ENCODE data around the gene RFC3.

The RFC3 gene

GRCh38 chr13:33863188-33863789, 45.3 kb downstream of the RFC3 start:
- no peak for DNase-seq (ENCODE audit: extremely low read depth, insufficient read length)
- H3K27me3 ChIP-seq (replicated peaks; ENCODE audit: control insufficient read depth, insufficient read depth, low read length), result no peaks in the 10 kb centered on the region
- TF ChIP-seq CTCF (IDR thresholded peaks at IDR 0.05; ENCODE audit: insufficient read depth, low read length, poor library complexity, severe bottlenecking), result no peak

DNA sequence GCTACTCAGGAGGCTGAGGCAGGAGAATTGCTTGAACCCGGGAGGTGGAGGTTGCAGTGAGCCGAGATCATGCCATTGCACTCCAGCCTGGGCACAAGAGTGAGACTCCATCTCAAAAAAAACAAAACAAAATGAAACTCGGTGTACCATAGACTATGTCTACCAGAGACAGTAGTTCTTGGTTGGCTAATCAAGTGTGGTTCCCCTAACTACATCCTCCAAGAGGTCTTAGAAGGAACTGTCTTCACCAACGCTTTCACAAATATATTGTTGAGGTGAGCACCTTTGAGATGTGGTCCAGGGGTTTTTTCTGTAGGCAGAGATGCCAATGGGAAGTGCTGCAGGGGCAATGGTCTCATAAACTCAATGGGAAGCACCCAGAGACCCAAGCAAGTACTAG, 48.0 kb downstream of the RFC3 start:
- no peak overlapping the region for H3K4me3 ChIP-seq (replicated peaks; ENCODE audit: low read depth, low read length)
- peak; percentile 18 for DNase-seq (ENCODE audit: extremely low read depth, insufficient read length)
- no peak for TF ChIP-seq CTCF (IDR thresholded peaks at IDR 0.05; ENCODE audit: insufficient read depth, low read length, poor library complexity, severe bottlenecking)
- H3K27me3 ChIP-seq (replicated peaks; ENCODE audit: control insufficient read depth, insufficient read depth, low read length), result no peaks in the 10 kb centered on the region
- no peaks in the 10 kb centered on the region for H3K36me3 ChIP-seq (ENCODE audit: control insufficient read depth, insufficient read depth, low read length)

More at GRCh38 chr13:33863188-33863789, 45.3 kb downstream of the RFC3 start:
- no peaks in the 10 kb centered on the region for H3K36me3 ChIP-seq (ENCODE audit: control insufficient read depth, insufficient read depth, low read length)
- no peak overlapping the region for H3K4me3 ChIP-seq (replicated peaks; ENCODE audit: low read depth, low read length)

DNA sequence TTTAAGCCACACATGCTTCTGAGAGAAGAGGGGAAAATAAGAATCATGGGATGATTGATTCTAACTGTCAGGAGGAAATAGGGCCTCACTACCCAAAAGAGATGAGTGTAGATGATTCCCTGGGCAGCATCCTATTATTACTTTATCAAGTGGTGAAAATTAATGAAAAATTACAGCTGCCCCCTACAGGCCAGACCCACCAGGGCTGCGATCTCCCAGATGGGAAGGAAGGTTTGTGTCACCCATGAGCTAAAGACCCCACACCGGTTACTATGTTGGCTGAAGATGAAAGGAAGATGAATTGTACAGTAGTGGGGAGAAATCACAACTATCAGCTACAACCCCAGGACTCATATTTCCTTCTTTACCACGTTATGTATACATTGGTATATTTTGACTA, 49.5 kb downstream of the RFC3 start:
- H3K27me3 ChIP-seq (replicated peaks; ENCODE audit: control insufficient read depth, insufficient read depth, low read length), result no peaks in the 10 kb centered on the region
- no peak for TF ChIP-seq CTCF (IDR thresholded peaks at IDR 0.05; ENCODE audit: insufficient read depth, low read length, poor library complexity, severe bottlenecking)
- DNase-seq (ENCODE audit: extremely low read depth, insufficient read length), result no peak
- H3K36me3 ChIP-seq (ENCODE audit: control insufficient read depth, insufficient read depth, low read length), result no peaks in the 10 kb centered on the region
- H3K4me3 ChIP-seq (replicated peaks; ENCODE audit: low read depth, low read length), result no peak overlapping the region

- Histone ChIP-seq H3K27me3 (replicated peaks; ENCODE audit: control insufficient read depth, insufficient read depth, low read length) (no peaks in the 10 kb centered on the region), H3K36me3 (ENCODE audit: control insufficient read depth, insufficient read depth, low read length) (no peaks in the 10 kb centered on the region), H3K4me3 (replicated peaks; ENCODE audit: low read depth, low read length) (no peak overlapping the region)
- TF ChIP-seq CTCF (IDR thresholded peaks at IDR 0.05; ENCODE audit: insufficient read depth, low read length, poor library complexity, severe bottlenecking), result no peak
- no peak for DNase-seq (ENCODE audit: extremely low read depth, insufficient read length)
Observed at GRCh38 chr13:33868343-33868994, 50.5 kb downstream of the RFC3 start.

GRCh38 chr13:33869005-33869404, 51.1 kb downstream of the RFC3 start:
- Histone ChIP-seq H3K36me3 (ENCODE audit: control insufficient read depth, insufficient read depth, low read length) (no peaks in the 10 kb centered on the region), H3K4me3 (replicated peaks; ENCODE audit: low read depth, low read length) (no peak overlapping the region), H3K27me3 (replicated peaks; ENCODE audit: control insufficient read depth, insufficient read depth, low read length) (no peaks in the 10 kb centered on the region)
- no peak for TF ChIP-seq CTCF (IDR thresholded peaks at IDR 0.05; ENCODE audit: insufficient read depth, low read length, poor library complexity, severe bottlenecking)
- no peak for DNase-seq (ENCODE audit: extremely low read depth, insufficient read length)

Measured in GM06990 (cell line).